ENCODE results near the gene AMMECR1.
"Not testable (repeated sequence)": the region's sequence is repeated elsewhere in the genome, so short reads cannot be mapped to it uniquely, and the experiment has no call there.

Gene AMMECR1

DNA sequence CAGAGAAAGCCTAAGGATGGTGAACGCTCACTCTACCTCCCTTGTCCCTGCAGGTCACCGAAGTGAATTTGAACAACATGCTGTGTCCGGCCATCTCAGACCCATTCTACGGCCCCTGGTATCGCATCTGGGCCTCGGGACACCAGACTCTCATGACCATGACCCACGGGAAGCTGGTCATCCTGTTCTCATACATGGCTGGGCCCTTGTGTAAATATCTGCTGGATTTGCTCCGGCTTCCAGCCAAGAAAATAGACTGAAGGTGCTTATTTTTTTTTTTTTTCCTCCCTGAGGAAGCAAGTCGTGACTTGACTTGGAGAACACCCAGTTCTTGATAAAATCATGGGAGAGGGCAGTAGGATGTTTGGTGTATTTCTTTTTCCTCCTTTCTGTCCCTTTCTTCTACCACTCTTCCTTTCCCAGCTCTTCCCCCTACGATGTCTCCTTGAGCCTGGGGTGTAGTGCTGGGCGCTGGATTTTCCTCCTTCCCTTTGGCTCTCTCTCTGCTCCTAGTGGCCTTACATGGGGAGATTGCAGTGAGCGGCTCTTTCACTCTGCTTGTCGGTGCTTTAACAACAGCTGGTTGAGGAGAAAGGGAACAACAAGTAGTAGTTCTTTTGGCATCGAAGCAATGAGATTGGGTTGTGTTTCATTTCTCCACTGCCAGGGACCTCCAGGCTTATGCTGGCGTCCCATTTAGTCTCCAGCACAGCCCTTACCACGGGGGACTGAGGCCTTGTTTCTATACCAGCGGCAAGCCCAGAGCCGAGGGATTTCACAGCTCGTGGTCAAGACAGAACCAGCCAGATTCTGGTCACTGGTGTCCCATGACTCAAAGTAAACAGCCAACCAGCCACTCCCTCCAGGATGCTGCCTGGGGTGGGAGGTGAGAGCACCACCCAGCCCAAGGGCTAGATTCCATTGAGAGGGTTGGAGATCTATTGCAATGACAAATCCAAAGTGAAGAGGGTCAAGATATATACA lies 144.4 kb downstream of the AMMECR1 start:
- DNase-seq (ENCODE audit: extremely low read depth in 1 of 2, low read depth in 1 of 2), result no peak

DNA sequence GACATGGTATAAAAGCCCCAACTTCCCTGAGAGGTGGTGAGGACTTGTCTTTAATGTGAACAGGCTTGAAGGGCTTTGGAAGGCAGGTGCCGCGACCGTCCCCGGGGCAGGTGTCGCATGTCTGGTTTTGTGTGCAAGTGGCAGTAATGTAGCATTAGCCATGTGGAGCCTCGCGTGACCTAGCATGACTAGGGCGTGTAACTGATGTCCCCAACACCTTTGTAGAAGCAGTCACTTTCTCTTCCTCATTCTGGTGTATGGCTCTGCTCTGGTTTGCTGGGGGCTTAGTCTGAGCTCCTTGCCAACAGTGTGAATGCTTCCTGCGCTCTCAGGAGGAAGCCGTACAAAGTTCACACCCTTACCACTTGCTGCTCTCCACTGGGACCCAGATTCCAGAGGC lies 145.7 kb downstream of the AMMECR1 start:
- DNase-seq (ENCODE audit: extremely low read depth in 1 of 2, low read depth in 1 of 2), result no peak

DNA sequence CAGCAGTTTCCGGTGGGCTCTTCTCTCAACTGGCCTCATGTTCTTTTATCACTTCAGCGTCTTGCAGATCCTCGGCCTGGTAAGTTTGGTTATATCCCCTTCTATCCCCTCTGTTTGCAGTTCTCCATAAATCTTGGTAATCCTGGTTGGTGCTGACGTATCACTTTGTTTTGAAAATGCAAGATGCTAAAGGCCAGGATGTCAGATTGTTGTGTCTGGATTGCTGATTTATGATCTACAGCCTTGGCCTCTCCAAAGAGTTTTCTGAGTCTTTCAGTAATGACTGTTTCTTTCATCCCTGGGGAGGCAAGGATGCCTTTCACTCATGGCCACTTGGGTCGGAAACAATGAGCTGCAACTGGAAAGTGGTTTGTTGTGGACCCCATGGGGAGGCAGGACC lies 146.4 kb downstream of the AMMECR1 start:
- no peak for DNase-seq (ENCODE audit: extremely low read depth in 1 of 2, low read depth in 1 of 2)

DNA sequence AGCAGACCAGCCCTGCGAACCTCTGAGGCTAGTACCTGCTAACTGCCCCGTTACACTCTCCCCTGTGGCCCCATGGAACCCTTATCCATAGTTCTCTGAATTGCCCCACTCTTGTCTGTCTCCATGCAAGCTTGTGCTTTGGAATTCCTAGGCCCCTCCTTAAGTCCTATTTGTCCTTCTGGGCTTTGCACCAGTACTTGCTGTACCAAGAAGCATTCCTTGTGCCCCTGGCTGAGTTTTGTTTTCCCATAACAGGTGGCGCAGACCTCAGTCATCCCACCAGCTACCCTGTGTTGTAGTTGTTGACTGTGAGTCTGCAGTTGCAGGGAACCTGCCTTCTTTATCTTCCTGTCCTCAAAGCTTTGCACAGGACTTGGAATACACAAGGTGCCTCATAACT lies 147.9 kb downstream of the AMMECR1 start:
- DNase-seq (ENCODE audit: extremely low read depth in 1 of 2, low read depth in 1 of 2), result no peak

DNA sequence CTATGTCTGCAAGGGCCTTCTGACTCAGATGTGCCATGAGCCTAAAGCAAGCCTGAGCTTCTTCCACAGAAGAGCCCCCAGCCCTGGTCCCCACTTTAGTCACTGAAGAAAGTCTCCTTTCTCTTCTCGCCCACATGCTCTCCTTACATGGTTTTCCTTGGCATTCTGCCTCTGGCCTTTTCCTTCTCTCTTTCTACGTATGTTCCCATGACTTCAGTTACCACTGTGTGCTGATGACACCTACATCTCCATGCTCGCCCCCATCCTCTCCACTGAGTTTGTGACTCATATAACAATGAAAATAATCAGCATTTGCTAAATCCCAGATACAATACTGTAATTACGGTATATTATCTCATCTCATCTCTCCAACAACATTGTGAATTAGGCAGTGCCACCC lies 149.3 kb downstream of the AMMECR1 start:
- DNase-seq (ENCODE audit: extremely low read depth in 1 of 2, low read depth in 1 of 2), result no peak

DNA sequence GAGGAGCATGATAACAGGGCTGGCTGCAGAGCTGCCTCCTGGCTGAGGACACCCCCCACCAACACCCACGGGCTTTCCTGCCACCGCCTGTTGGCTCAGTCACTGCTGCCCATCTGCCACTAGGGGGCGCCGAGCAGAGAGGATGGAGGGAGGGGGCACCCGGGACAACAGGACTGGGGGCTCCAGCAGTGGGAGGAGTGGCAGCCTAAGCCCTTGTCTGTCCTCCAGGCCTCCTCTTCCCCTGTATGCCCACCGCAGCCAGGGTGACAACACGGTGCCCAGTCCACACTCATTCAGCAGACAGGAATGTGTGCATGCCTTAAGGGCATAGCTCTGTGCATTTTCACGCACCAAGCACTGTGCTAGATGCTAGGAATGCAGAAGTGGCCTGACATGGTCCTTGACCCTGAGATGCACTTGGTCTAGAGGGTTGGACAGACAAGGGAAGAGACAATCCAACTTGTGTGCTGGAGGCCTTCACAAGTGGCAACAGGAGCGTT lies 149.9 kb downstream of the AMMECR1 start:
- DNase-seq (ENCODE audit: extremely low read depth in 1 of 2, low read depth in 1 of 2), result peak in 1 of 2 donors; percentile 32

DNA sequence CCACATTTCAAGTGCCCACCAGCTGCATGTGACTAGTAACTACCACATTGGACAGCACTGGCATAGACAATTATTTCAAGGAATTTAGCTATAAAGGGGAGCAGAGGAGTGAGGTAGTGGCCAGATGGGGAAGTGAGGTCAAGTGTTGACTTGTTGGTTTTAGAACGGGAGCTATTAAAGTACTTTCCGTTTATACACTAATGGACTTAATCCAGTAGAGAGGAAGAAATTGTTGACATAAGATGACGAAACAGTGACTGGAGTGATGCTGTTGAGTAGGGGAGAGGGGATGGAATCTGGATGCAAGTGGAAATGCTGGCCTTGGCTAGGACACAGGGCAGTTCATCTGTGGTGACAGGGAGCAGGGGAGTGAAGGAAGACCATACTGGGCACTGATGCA lies 154.4 kb downstream of the AMMECR1 start:
- DNase-seq (ENCODE audit: extremely low read depth in 1 of 2, low read depth in 1 of 2), result no peak

DNA sequence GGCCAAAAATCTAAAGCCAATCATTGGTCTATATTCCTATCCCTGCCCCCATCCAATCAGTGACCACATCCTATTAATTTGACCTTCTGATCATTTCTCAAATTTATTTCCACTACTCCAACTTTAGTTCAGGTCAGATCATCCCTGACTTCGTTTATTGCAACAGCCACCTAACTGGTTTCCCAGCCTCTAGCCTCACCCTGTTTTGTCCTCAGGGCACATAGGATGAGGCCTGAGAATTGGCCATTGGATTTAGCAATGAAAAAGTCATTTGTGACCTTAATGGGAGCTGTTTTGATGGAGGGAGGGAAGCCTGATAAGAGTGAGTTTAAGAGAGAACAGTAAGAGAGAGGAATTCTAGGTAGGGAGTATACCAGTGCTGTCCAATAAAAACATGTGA lies 155.0 kb downstream of the AMMECR1 start:
- no peak for DNase-seq (ENCODE audit: extremely low read depth in 1 of 2, low read depth in 1 of 2)

DNA sequence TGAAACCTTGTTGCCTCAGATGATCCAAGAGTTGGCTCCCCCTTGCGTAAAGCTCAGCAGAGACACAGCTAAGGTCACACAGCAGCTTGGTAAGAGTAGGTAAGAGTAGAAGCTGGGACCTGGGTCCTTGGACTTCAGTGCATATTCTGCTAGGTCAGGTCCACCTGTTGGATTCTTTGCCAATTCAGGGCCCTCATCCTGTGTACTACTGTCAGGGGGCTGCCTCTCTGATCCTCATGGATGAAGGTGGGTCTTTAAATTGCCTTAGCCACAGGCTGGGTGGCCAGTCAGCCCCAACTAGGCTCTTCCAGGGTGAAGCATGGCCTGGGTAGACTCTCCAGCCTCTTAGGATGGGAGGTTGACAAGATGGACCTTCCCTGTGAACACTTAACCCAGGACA lies 155.8 kb downstream of the AMMECR1 start:
- DNase-seq (ENCODE audit: extremely low read depth in 1 of 2, low read depth in 1 of 2), result no peak

DNA sequence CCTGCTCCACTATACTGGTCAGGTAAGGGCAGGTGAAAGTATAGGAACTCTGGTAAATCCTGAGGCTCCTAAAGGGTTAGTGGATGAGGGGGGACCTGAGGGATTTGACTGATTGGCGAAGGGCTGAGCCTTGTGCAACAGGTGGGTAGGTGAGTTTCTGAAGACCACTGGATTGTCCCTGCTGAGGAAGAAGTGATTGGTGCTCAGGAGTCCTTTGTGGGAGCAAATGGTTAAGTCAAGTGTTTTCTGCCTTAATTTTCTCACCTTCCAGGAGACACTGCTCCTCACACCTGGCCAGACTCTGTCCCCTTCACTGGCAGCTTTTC lies 156.6 kb downstream of the AMMECR1 start:
- no peak for DNase-seq (ENCODE audit: extremely low read depth in 1 of 2, low read depth in 1 of 2)

DNA sequence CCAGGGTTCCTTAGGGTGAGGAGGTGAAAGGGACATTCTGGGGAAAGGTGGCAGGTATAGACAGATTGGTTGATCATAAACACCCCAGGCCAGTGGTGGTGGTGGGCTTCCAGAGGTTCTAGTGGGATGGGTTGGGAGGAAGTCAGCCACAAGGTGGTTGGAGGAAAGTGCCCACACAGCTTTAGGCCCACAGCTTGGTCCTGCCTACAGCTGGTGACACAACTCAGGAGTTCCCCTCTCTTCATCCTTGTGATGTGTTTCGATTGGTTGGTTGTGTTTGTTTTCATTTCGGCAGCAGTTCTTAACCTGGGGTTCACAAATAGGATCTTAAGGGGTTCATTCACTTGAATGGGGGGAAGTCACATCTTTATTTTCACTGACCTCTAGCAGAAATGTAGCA lies 158.0 kb downstream of the AMMECR1 start:
- no peak for DNase-seq (ENCODE audit: extremely low read depth in 1 of 2, low read depth in 1 of 2)

DNA sequence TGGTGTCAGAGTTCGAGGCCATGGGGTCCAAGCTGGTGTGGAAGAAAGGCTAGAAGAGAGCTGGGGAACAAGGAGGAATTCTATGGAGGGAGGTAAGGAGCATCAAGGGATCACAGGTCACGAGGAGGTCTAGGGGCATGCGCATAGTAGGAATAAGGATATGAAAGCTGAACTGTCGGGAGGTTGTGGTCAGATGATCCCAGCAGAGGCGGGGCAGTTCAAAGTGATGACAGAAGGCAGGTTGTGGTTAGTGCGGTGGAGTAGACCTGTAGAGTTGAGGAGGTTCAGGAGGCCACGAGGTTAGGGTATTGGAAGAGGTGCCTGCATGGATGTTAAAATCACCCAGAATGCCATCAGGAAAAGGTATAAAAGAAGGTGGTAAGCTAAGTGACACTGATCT lies 158.7 kb downstream of the AMMECR1 start:
- no peak for DNase-seq (ENCODE audit: extremely low read depth in 1 of 2, low read depth in 1 of 2)

DNA sequence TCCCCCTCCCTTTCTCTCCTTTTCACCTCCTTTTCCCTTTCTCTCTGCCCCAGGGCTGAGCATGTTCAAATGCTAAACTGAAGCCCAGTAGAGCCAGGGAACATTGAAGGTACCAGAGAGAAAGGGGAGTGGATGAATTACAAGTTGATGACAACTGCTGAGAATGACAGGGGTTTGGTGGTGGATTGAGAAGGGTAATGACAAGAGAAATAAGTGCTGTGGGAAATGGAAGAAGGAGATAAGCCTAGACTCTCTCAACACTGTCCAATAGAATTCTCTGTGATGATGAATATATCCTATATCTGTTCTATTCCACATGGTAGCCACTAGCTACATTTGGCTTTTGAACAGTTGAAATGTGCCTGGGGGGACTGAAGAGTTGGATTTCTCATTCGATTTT lies 160.4 kb downstream of the AMMECR1 start:
- no peak for DNase-seq (ENCODE audit: extremely low read depth in 1 of 2, low read depth in 1 of 2)

DNA sequence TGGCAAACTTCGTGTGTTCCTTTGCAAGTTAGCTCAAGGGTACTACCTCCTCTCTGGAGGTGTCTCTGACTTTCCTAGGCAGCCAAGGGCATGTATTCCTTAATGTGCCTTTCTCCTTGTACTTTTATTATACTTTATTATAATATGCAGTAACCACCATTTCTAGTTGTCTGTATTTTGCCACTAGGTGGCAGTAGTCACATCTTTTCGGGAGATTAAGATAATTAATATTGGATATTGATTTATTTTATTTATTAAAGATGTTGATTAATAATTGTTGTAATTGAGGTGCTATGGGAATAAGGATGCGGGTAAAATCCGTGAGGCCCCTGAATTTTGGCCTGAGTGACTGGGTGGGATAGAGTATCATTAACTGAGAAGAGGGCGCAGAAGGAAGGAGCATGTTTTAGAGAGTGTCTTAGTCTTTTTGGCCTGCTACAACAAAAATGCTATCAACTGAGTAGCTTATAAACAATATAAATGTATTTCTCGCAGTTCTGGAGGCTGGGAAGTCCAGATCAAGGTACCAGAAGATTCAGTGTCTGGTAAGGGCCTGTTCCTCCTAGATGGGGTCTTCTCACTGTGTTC lies 161.6 kb downstream of the AMMECR1 start:
- no peak for DNase-seq (ENCODE audit: extremely low read depth in 1 of 2, low read depth in 1 of 2)

DNA sequence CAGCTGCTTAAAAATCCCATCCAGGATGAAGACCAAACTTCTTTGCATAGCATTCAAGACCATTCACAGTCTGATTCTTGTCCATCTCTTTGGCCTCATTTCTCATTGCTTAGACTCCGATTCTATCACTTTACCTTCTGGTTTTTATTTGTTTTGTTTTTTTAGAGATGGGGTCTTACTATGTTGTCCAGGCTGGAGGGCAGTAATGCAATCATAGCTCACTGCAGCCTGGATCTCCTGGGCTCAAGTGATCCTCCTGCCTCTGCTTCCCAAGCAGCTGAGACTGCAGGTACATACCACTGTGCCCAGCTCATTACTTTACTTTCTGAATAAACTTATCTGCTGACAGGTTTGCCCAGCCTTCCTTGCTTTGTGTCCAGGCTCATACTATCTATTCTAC lies 162.1 kb downstream of the AMMECR1 start:
- no peak for DNase-seq (ENCODE audit: extremely low read depth in 1 of 2, low read depth in 1 of 2)

DNA sequence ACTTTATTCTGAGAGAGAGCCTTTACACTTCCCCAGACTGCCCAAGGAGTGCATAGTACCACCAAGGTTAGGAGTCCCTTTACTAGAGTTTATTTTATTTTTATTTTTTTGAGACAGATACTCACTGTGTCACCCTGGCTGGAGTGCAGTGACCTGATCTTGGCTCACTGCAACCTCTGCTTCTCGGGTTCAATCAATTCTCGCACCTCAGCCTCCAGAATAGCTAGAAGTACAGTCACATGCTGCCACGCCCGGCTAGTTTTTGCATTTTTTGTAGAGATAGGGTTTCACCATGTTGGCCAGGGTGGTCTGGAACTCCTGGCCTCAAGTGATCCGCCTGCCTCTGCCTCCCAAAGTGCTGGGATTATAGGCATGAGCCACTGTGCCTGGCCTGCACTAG lies 163.6 kb downstream of the AMMECR1 start:
- not testable (repeated sequence) for DNase-seq (ENCODE audit: extremely low read depth in 1 of 2, low read depth in 1 of 2)

DNA sequence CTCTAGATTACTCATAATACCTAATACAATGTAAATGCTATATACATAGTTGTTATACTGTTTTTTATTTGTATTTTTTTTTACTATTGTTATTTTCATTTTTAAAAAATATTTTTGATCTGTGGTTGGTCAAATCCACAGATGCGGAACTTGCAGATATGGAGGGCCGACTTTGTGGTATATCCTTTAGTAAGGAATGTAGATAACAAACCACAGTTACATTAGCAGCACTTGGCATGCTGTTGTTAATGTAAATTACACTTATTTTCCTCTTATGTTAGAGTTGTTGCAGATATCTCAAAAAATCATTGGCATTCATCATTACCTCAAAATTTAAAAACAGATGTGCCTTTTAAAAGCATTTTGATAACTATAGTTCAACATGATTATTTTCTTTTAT lies 164.0 kb downstream of the AMMECR1 start:
- DNase-seq (ENCODE audit: extremely low read depth in 1 of 2, low read depth in 1 of 2), result no peak

DNA sequence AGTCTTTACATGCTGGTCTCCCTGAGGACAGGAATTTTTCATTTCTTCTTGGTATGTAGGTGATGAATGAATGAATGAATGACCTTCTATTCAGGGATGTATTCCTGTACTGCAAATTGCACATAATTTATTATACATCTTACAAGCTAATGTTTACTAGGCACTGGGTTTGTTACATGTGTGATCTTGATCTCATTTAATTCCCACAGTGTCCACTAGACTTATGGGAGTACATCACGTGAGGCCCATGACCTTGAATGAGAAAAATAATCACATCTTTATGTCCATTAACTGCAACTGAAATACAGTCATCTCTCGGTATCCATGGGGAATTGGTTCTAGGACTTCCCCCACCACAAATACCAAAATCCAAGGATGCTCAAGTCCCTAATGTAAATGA lies 164.6 kb downstream of the AMMECR1 start:
- no peak for DNase-seq (ENCODE audit: extremely low read depth in 1 of 2, low read depth in 1 of 2)

DNA sequence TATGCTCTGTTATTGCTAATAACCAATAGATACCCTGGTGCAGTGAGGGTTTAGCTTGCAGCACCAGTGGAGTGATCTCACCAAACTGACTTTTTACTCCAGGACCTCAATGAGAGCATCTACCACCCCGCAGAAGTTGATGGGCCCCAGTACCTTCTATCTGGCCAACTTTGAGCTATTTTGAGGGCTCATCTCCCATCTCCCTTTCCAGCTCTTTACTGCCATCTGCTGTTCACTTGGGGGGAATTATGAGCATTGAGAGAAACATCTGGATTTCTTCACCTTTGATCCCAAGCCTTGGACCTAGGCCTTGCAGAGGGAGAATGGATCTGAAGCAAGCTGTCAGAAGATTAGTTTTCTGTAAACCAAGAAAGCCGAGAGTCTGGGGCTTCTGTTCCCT lies 171.4 kb downstream of the AMMECR1 start:
- no peak for DNase-seq (ENCODE audit: extremely low read depth in 1 of 2, low read depth in 1 of 2)

DNA sequence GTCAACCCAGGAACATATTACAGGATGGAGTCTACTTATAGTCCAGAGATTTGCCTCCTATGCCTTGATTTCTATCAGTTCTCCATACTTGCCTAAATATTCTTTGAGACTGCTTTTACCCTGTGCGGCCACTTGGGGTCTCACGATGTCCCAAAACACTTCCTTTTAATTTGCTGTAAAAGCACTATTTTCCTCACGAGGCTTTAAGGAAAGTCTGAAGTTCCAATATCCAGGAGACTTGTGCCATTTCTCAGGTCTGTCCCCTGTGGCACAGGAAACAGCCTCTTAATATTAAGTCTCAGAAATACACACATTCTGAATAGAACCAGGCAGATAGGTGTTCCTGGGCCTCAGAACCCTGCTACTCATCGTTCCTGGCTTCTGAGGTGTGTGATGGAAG lies 172.0 kb downstream of the AMMECR1 start:
- no peak for DNase-seq (ENCODE audit: extremely low read depth in 1 of 2, low read depth in 1 of 2)

DNA sequence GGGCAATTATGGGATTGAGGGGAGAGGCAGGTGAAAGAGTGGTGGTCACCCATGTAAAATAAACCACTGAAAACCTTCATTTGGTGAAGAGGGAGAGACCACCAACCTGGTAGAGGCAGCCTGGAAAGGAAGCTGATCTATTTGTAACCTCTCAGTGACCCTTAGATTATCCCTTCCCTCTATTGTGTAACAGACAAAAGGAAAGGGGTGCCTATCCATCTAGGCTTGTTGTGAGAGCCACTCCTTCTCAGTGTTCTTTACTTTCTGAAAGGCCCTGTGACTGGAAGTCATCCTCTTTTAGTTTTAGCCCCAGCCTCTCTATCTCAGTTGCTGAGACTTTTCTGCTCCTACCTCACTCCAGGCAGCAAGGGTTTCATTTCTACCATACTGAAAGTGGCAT lies 172.6 kb downstream of the AMMECR1 start:
- DNase-seq (ENCODE audit: extremely low read depth in 1 of 2, low read depth in 1 of 2), result no peak

Data from activated CD8-positive, alpha-beta memory T cell treated with anti-CD3 and anti-CD28 coated beads for 1 hour (primary cell).